Activated naive CD4-positive, alpha-beta T cell treated with anti-CD3 and anti-CD28 coated beads, Interleukin-2, amount 50 U/mL, for 72 hours (primary cell): ENCODE data around the gene GEN1. TPM values are rescaled to one million over a fixed set of nuclear protein-coding genes. Genes with fewer than 3 reads are reported as not detected.

Source experiments
- ATAC-seq, 2 donors: fragments of 150-1000 bp; cut with Tn5 transposase; 2 replicates each; pipeline ENCODE4 v1.10.0; 2021; ENCODE audit warnings: mild to moderate bottlenecking in 2 of 2, moderate library complexity in 2 of 2
- DNase-seq, 2 donors: peaks; one replicate each; pipeline ENCODE4 v3.0.0; 2021 to 2022; ENCODE audit warnings: low spot score in 2 of 2
- H3K27ac Mint-ChIP-seq, 2 donors: one replicate each; pipeline ENCODE4 v1.8.0; 2022; ENCODE audit warnings: mild to moderate bottlenecking in 2 of 2, mixed read lengths in 2 of 2
- H3K36me3 Mint-ChIP-seq, 2 donors: one replicate each; pipeline ENCODE4 v1.8.0; 2022; ENCODE audit warnings: mixed read lengths in 2 of 2
- H3K9me3 Mint-ChIP-seq, 2 donors: one replicate each; pipeline ENCODE4 v1.8.0; 2022; ENCODE audit warnings: mixed read lengths in 2 of 2
- total RNA-seq, 2 donors: library from RNA; stranded (reverse); gene quantifications; one replicate each; pipeline ENCODE4 v1.2.3, GENCODE V29; 2022

GEN1 gene
- 10 to 100 TPM; 17.9 to 31.5 TPM for total RNA-seq

- ATAC-seq: peak; percentile 78 to 89
- H3K36me3 Mint-ChIP-seq: peaks cover 11 to 13% of the 10 kb centered on the region in 2 donors
- H3K9me3 Mint-ChIP-seq: no peaks in the 10 kb centered on the region
- peak; percentile 89 to 94 for DNase-seq
- peak within 1 kb of the TSS; percentile 95 to 100 for H3K27ac Mint-ChIP-seq
Observed at GRCh38 chr2:17753803-17754663, at the start of gene GEN1, which contains the start of gene SMC6. Gene GEN1, plus strand, starts transcription at chr2:17754138. Its CDS starts 5,806 bp downstream, at chr2:17759944. Gene SMC6, minus strand, starts transcription at chr2:17753810. Its CDS starts 7,864 bp downstream, at chr2:17745946.

- DNase-seq (no peak), ATAC-seq (no peak)
- H3K36me3 Mint-ChIP-seq: peaks cover 5 to 12% of the 10 kb centered on the region in 2 donors
- no peaks in the 10 kb centered on the region for H3K9me3 Mint-ChIP-seq
- no peak overlapping the region for H3K27ac Mint-ChIP-seq
Observed at GRCh38 chr2:17706845-17707244, 47.1 kb upstream of the GEN1 start.

- Mint-ChIP-seq H3K27ac (no peak overlapping the region), H3K9me3 (no peaks in the 10 kb centered on the region), H3K36me3 (peaks cover 13 to 19% of the 10 kb centered on the region in 2 donors)
- DNase-seq: no peak
- ATAC-seq: no peak
Observed at GRCh38 chr2:17708501-17708900, 45.4 kb upstream of the GEN1 start.

GRCh38 chr2:17709897-17710296 lies 44.0 kb upstream of the GEN1 start:
- no peak for DNase-seq
- peaks cover 12 to 18% of the 10 kb centered on the region in 2 donors for H3K36me3 Mint-ChIP-seq
- H3K9me3 Mint-ChIP-seq: no peaks in the 10 kb centered on the region
- no peak for ATAC-seq
- no peak overlapping the region for H3K27ac Mint-ChIP-seq

- ATAC-seq (no peak), DNase-seq (no peak)
- no peak overlapping the region for H3K27ac Mint-ChIP-seq
- no peaks in the 10 kb centered on the region for H3K9me3 Mint-ChIP-seq
- peaks cover 12 to 18% of the 10 kb centered on the region in 2 donors for H3K36me3 Mint-ChIP-seq
Observed at GRCh38 chr2:17710547-17711248, 43.2 kb upstream of the GEN1 start.

- Mint-ChIP-seq H3K27ac (peak overlapping the region in 1 of 2 donors; percentile 21), H3K9me3 (no peaks in the 10 kb centered on the region), H3K36me3 (peaks cover 12 to 14% of the 10 kb centered on the region in 2 donors)
- DNase-seq (no peak), ATAC-seq (no peak)
Observed at GRCh38 chr2:17713291-17713690, 40.6 kb upstream of the GEN1 start.

GRCh38 chr2:17717666-17718065 lies 36.3 kb upstream of the GEN1 start:
- peaks cover 12 to 17% of the 10 kb centered on the region in 2 donors for H3K36me3 Mint-ChIP-seq
- DNase-seq (no peak), ATAC-seq (no peak)
- H3K9me3 Mint-ChIP-seq: no peaks in the 10 kb centered on the region
- no peak overlapping the region for H3K27ac Mint-ChIP-seq

- no peak for DNase-seq
- H3K27ac Mint-ChIP-seq: no peak overlapping the region
- peaks cover 2 to 8% of the 10 kb centered on the region in 2 donors for H3K36me3 Mint-ChIP-seq
- no peak for ATAC-seq
- no peaks in the 10 kb centered on the region for H3K9me3 Mint-ChIP-seq
Observed at GRCh38 chr2:17718689-17719088, 35.2 kb upstream of the GEN1 start.

- ATAC-seq (no peak), DNase-seq (no peak)
- H3K27ac Mint-ChIP-seq: no peak overlapping the region
- peaks cover 0 to 5% of the 10 kb centered on the region in 2 donors for H3K36me3 Mint-ChIP-seq
- no peaks in the 10 kb centered on the region for H3K9me3 Mint-ChIP-seq
Observed at GRCh38 chr2:17719562-17720371, 34.2 kb upstream of the GEN1 start.

GRCh38 chr2:17728210-17728609 lies 25.7 kb upstream of the GEN1 start:
- H3K36me3 Mint-ChIP-seq: peaks cover 8 to 9% of the 10 kb centered on the region in 2 donors
- no peaks in the 10 kb centered on the region for H3K9me3 Mint-ChIP-seq
- ATAC-seq (no peak), DNase-seq (no peak)
- no peak overlapping the region for H3K27ac Mint-ChIP-seq

- Mint-ChIP-seq H3K9me3 (no peaks in the 10 kb centered on the region), H3K36me3 (peaks cover 9 to 14% of the 10 kb centered on the region in 2 donors), H3K27ac (no peak overlapping the region)
- DNase-seq (no peak), ATAC-seq (no peak)
Observed at GRCh38 chr2:17729880-17730279, 24.1 kb upstream of the GEN1 start.

GRCh38 chr2:17733599-17733998 lies 20.3 kb upstream of the GEN1 start:
- Mint-ChIP-seq H3K9me3 (no peaks in the 10 kb centered on the region), H3K36me3 (peaks cover 16 to 27% of the 10 kb centered on the region in 2 donors), H3K27ac (peak overlapping the region in 1 of 2 donors; percentile 8)
- ATAC-seq: no peak
- no peak for DNase-seq

- ATAC-seq (no peak), DNase-seq (no peak)
- peaks cover 30 to 37% of the 10 kb centered on the region in 2 donors for H3K36me3 Mint-ChIP-seq
- no peak overlapping the region for H3K27ac Mint-ChIP-seq
- H3K9me3 Mint-ChIP-seq: no peaks in the 10 kb centered on the region
Observed at GRCh38 chr2:17735864-17736263, 18.1 kb upstream of the GEN1 start.

GRCh38 chr2:17736989-17737388 lies 16.9 kb upstream of the GEN1 start:
- peaks cover 25 to 32% of the 10 kb centered on the region in 2 donors for H3K36me3 Mint-ChIP-seq
- ATAC-seq: no peak
- H3K27ac Mint-ChIP-seq: no peak overlapping the region
- DNase-seq: no peak
- H3K9me3 Mint-ChIP-seq: no peaks in the 10 kb centered on the region

- DNase-seq (no peak), ATAC-seq (no peak)
- Mint-ChIP-seq H3K9me3 (no peaks in the 10 kb centered on the region), H3K36me3 (peaks cover 25 to 31% of the 10 kb centered on the region in 2 donors), H3K27ac (peak overlapping the region in 1 of 2 donors; percentile 73)
Observed at GRCh38 chr2:17740203-17740602, 13.7 kb upstream of the GEN1 start.

- DNase-seq: no peak
- Mint-ChIP-seq H3K36me3 (peaks cover 0 to 5% of the 10 kb centered on the region in 2 donors), H3K9me3 (no peaks in the 10 kb centered on the region), H3K27ac (no peak overlapping the region)
- no peak for ATAC-seq
Observed at GRCh38 chr2:17747684-17748452, 6.1 kb upstream of the GEN1 start.
